GM23248 (cell line): Measurements from ENCODE around the gene CASZ1.

ENCODE experiments used
- EZH2 ChIP-seq: fragments of 200-600 bp; sonication (generic); IDR thresholded peaks from 2 replicates; pipeline ENCODE4 v1.6.1; 2018; ENCODE audit warnings: antibody characterized with exemption, mild to moderate bottlenecking; ENCODE audit not compliant: insufficient read depth, poor library complexity, severe bottlenecking
- EZH2phosphoT487 ChIP-seq: fragments of 200-600 bp; sonication (generic); IDR thresholded peaks from 2 replicates; pipeline ENCODE4 v1.6.1; 2018; ENCODE audit warnings: antibody characterized with exemption, moderate library complexity, mild to moderate bottlenecking, low read depth; ENCODE audit not compliant: insufficient read depth

- no peak for TF ChIP-seq EZH2
- TF ChIP-seq EZH2phosphoT487 = no peak
Measured at GRCh38 chr1:10819198-10819901, 22.9 kb upstream of the CASZ1 start.
